Testis (tissue), 2 donors: ENCODE results near the gene KCTD5.
"Not testable (repeated sequence)": the region's sequence is repeated elsewhere in the genome, so short reads cannot be mapped to it uniquely, and the experiment has no call there.

ENCODE experiments used
- CTCF ChIP-seq, 3 experiments: fragments of 450-650 bp in 2 of 3; fragments of 200-600 bp in 1 of 3; sonication (generic) in 1 of 3; IDR thresholded peaks; one replicate each; pipeline ENCODE4 v1.5.1; 2016 to 2019; ENCODE audit warnings: antibody characterized with exemption in 3 of 3, mild to moderate bottlenecking in 2 of 3, moderate library complexity in 1 of 3
- POLR2A ChIP-seq: fragments of 450-650 bp; IDR thresholded peaks from one replicate; pipeline ENCODE4 v1.6.1; 2017; ENCODE audit warnings: antibody characterized with exemption, mild to moderate bottlenecking, moderate library complexity

GRCh38 chr16:2679902-2680301 is 2.4 kb upstream of the KCTD5 start:
- not testable (repeated sequence) for TF ChIP-seq CTCF (IDR thresholded peaks at IDR 0.05); POLR2A
